Fibroblast of lung (primary cell): ENCODE results near the gene AMPD1. TPM values are rescaled to one million over a fixed set of nuclear protein-coding genes. Genes with fewer than 3 reads are reported as not detected.

Source experiments
- DNase-seq, 2 donors: peaks; one replicate each; pipeline versions ENCODE4 v3.0.0 to v3.0.0-alpha.2; 2010; ENCODE audit warnings: low read depth in 2 of 2
- H2AFZ ChIP-seq: 2 replicates; pipeline ENCODE4 v1.5.1; 2012; ENCODE audit warnings: low read length, control low read depth, inconsistent platforms
- H3K27ac ChIP-seq: 2 replicates; pipeline ENCODE4 v1.5.1; 2011; ENCODE audit warnings: low read length, control low read depth; ENCODE audit not compliant: insufficient read depth
- H3K27me3 ChIP-seq: 2 replicates; pipeline ENCODE4 v1.5.1; 2011; ENCODE audit warnings: mild to moderate bottlenecking, low read length; ENCODE audit not compliant: control insufficient read depth, insufficient read depth
- H3K36me3 ChIP-seq: 2 replicates; pipeline ENCODE4 v1.5.1; 2011; ENCODE audit warnings: low read length; ENCODE audit not compliant: control insufficient read depth, insufficient read depth
- H3K4me1 ChIP-seq: 2 replicates; pipeline ENCODE4 v1.5.1; 2011; ENCODE audit warnings: low read length; ENCODE audit not compliant: control insufficient read depth, insufficient read depth; ENCODE audit errors: extremely low read depth
- H3K4me2 ChIP-seq: 2 replicates; pipeline ENCODE4 v1.5.1; 2011; ENCODE audit warnings: low read length, control low read depth; ENCODE audit not compliant: insufficient read depth; ENCODE audit errors: extremely low read depth
- H3K4me3 ChIP-seq, 4 experiments: fragments of 200-600 bp in 1 of 4; sonication (generic) in 1 of 4; replicated peaks in 1 of 4; 2 replicates each; pipeline ENCODE4 v1.5.1; 2011 to 2016; ENCODE audit warnings: low read length in 4 of 4, low read depth in 3 of 4, mild to moderate bottlenecking in 3 of 4, control low read depth in 2 of 4, inconsistent platforms in 1 of 4, mixed read lengths in 1 of 4; ENCODE audit not compliant: insufficient read depth in 1 of 4; ENCODE audit errors: control extremely low read depth in 1 of 4
- H3K79me2 ChIP-seq: 2 replicates; pipeline ENCODE4 v1.5.1; 2012; ENCODE audit warnings: mild to moderate bottlenecking, low read length, inconsistent platforms; ENCODE audit not compliant: control insufficient read depth, insufficient read depth
- H3K9ac ChIP-seq: 2 replicates; pipeline ENCODE4 v1.5.1; 2011; ENCODE audit warnings: mild to moderate bottlenecking, low read length, control low read depth; ENCODE audit not compliant: insufficient read depth
- H3K9me3 ChIP-seq: 2 replicates; pipeline ENCODE4 v1.5.1; 2012; ENCODE audit warnings: low read depth, low read length; ENCODE audit not compliant: control insufficient read depth, insufficient read depth
- H4K20me1 ChIP-seq: 2 replicates; pipeline ENCODE4 v1.5.1; 2011; ENCODE audit warnings: low read length; ENCODE audit not compliant: control insufficient read depth, insufficient read depth; ENCODE audit errors: extremely low read depth
- CTCF ChIP-seq, 2 donors: IDR thresholded peaks in 1 of 2; conservative IDR thresholded peaks in 1 of 2; 1 replicate in 1 of 2; 2 replicates in 1 of 2; pipeline ENCODE4 v1.5.1; 2011 to 2012; ENCODE audit warnings: low read length in 2 of 2, control low read depth in 1 of 2, inconsistent platforms in 1 of 2, low read depth in 1 of 2, mild to moderate bottlenecking in 1 of 2
- EZH2 ChIP-seq: IDR thresholded peaks from 2 replicates; pipeline ENCODE4 v1.5.1; 2012; ENCODE audit warnings: low read length, control low read depth, mild to moderate bottlenecking; ENCODE audit errors: missing control alignments
- polyA plus RNA-seq, 2 donors: library from polyadenylated mRNA; depleted of rRNA in 1 of 2; stranded (reverse) in 1 of 2; unstranded in 1 of 2; fragments of >200 nt; gene quantifications; 2 replicates each; pipeline ENCODE4 v1.2.1, GENCODE V29; 2011 to 2012; ENCODE audit warnings: missing spikeins in 1 of 2
- total RNA-seq: library from RNA; depleted of rRNA; stranded (reverse); fragments of >200 nt; gene quantifications from 2 replicates; pipeline ENCODE4 v1.2.1, GENCODE V29; 2014

Gene AMPD1
- total and polyA plus RNA-seq, 2 donors (not counting 1 experiment from before 2014, with no cell fraction given), result not detected

- Histone ChIP-seq H3K4me2 (no peak overlapping the region), H3K4me3 (no peak overlapping the region), H3K9me3 (no peaks in the 10 kb centered on the region), H2AFZ (no peak overlapping the region), H3K79me2 (peaks cover 2% of the 10 kb centered on the region), H3K36me3 (peaks cover 6% of the 10 kb centered on the region), H3K4me1 (no peaks in the 10 kb centered on the region), H3K27ac (no peak overlapping the region), H3K27me3 (no peaks in the 10 kb centered on the region), H4K20me1 (no peaks in the 10 kb centered on the region), H3K9ac (no peak overlapping the region)
- TF ChIP-seq EZH2, result no peak
- no peak for TF ChIP-seq CTCF (conservative IDR thresholded peaks at IDR 0.05 in 1 of 2, IDR thresholded peaks at IDR 0.05 in 1 of 2; ENCODE audit: low read depth in 1 of 2, low read length in 2 of 2)
- no peak for DNase-seq
Observed at GRCh38 chr1:114728553-114728952, 33.2 kb upstream of the AMPD1 start.

- no peak overlapping the region for H3K4me3 ChIP-seq
- no peak for DNase-seq
- no peaks in the 10 kb centered on the region for H3K9me3 ChIP-seq
- peaks cover 11% of the 10 kb centered on the region for H3K36me3 ChIP-seq
- H3K9ac ChIP-seq, result no peak overlapping the region
- peaks cover 2% of the 10 kb centered on the region for H3K79me2 ChIP-seq
- no peak overlapping the region for H3K4me2 ChIP-seq
- no peaks in the 10 kb centered on the region for H3K27me3 ChIP-seq
- no peak for TF ChIP-seq CTCF (conservative IDR thresholded peaks at IDR 0.05 in 1 of 2, IDR thresholded peaks at IDR 0.05 in 1 of 2; ENCODE audit: low read depth in 1 of 2, low read length in 2 of 2)
- TF ChIP-seq EZH2, result no peak
- no peak overlapping the region for H3K27ac ChIP-seq
- H2AFZ ChIP-seq, result no peak overlapping the region
- H4K20me1 ChIP-seq, result no peaks in the 10 kb centered on the region
- H3K4me1 ChIP-seq, result no peaks in the 10 kb centered on the region
Observed at GRCh38 chr1:114725230-114725629, 29.9 kb upstream of the AMPD1 start.

DNA sequence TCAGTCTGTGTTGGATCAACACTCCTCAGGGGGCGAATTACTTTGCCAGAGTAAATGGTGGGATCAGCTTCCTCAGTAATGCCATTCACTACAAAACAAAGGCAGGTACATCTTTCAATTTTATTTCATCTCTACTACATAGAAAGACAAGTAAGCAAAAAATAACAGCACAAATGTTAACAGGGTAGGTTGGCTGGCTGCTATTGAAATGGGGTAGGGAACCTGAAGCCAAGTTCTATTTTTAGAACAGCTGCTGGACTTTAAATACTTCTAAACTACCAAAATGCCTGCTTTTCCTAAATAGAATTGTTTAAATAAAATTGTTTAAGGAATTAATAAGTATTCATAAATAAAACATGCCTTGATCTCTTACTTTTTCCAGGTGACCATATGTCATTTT lies 28.6 kb upstream of the AMPD1 start:
- no peaks in the 10 kb centered on the region for H3K27me3 ChIP-seq
- no peak overlapping the region for H3K4me2 ChIP-seq
- no peaks in the 10 kb centered on the region for H3K9me3 ChIP-seq
- TF ChIP-seq CTCF (conservative IDR thresholded peaks at IDR 0.05 in 1 of 2, IDR thresholded peaks at IDR 0.05 in 1 of 2; ENCODE audit: low read depth in 1 of 2, low read length in 2 of 2) (no peak), EZH2 (no peak)
- no peaks in the 10 kb centered on the region for H3K79me2 ChIP-seq
- no peaks in the 10 kb centered on the region for H3K4me1 ChIP-seq
- no peak overlapping the region for H2AFZ ChIP-seq
- no peak for DNase-seq
- H3K36me3 ChIP-seq, result peaks cover 15% of the 10 kb centered on the region
- no peak overlapping the region for H3K4me3 ChIP-seq
- no peak overlapping the region for H3K27ac ChIP-seq
- H3K9ac ChIP-seq, result no peak overlapping the region
- no peaks in the 10 kb centered on the region for H4K20me1 ChIP-seq
